ENCODE measurements around the gene CDON. TPM values are rescaled to one million over a fixed set of nuclear protein-coding genes. Genes with fewer than 3 reads are reported as not detected.

The CDON gene
- total and polyA plus RNA-seq, 2 donors (not counting 3 experiments of a cell fraction or from before 2014, with no cell fraction given), result 1.6 to 3.8 TPM

DNA sequence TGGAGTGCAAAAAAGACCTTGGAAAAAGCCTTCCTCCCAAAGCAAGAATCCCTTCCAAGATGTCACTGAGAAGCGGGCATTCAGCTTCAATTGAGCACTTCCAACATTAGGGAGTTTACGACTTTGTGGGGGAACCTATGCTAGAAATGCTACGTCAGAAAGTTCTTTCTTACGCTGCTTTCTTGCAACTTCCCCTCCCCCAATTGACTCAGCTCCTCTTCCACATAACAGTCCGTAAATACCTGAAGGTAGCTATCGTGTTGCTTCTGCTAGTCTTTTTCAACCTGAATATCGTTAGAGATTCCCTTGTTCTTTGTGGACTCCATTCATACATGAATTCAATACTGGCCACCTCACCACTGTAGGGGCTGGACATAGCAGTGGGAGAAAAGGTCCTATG, 69.8 kb downstream of the CDON start:
- no peak overlapping the region for H3K4me3 ChIP-seq (replicated peaks in 1 of 3; ENCODE audit: insufficient read depth in 1 of 3, low read depth in 1 of 3, low read length in 3 of 3)
- no peaks in the 10 kb centered on the region for H3K4me1 ChIP-seq (ENCODE audit: control insufficient read depth, extremely low read depth, insufficient read depth, low read length)
- no peaks in the 10 kb centered on the region for H3K9me3 ChIP-seq (replicated peaks; ENCODE audit: control insufficient read depth, insufficient read depth, low read length)
- dilution Hi-C loops (cut with MboI; ENCODE audit: extremely low pct_ligation_motif_present, low sequenced_read_pairs) (no loop called here), intact Hi-C loops (cut with micrococcal nuclease) (no loop called here)
- POLR2A ChIA-PET, result no interaction called here
- H3K27me3 ChIP-seq (ENCODE audit: control insufficient read depth in 2 of 2, insufficient read depth in 2 of 2, low read length in 2 of 2), result no peaks in the 10 kb centered on the region
- TF ChIP-seq POLR2A (IDR thresholded peaks at IDR 0.05; ENCODE audit: low read depth, low read length), result no peak
- no peak for TF ChIP-seq MYC (IDR thresholded peaks at IDR 0.05; ENCODE audit: low read depth, low read length)
- TF ChIP-seq, protein P1, sequence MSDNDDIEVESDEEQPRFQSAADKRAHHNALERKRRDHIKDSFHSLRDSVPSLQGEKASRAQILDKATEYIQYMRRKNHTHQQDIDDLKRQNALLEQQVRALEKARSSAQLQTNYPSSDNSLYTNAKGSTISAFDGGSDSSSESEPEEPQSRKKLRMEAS (IDR thresholded peaks at IDR 0.05; ENCODE audit: insufficient read depth, insufficient read length), result no peak
- no peak for TF ChIP-seq EZH2 (IDR thresholded peaks at IDR 0.05; ENCODE audit: borderline replicate concordance, low read depth, low read length, severe bottlenecking)
- TF ChIP-seq FOS (IDR thresholded peaks at IDR 0.05; ENCODE audit: borderline replicate concordance, insufficient read depth, low read length), result no peak
- TF ChIP-seq JUN (IDR thresholded peaks at IDR 0.05; ENCODE audit: borderline replicate concordance, insufficient read depth, insufficient read length, low read depth), result no peak
- TF ChIP-seq, protein P2, sequence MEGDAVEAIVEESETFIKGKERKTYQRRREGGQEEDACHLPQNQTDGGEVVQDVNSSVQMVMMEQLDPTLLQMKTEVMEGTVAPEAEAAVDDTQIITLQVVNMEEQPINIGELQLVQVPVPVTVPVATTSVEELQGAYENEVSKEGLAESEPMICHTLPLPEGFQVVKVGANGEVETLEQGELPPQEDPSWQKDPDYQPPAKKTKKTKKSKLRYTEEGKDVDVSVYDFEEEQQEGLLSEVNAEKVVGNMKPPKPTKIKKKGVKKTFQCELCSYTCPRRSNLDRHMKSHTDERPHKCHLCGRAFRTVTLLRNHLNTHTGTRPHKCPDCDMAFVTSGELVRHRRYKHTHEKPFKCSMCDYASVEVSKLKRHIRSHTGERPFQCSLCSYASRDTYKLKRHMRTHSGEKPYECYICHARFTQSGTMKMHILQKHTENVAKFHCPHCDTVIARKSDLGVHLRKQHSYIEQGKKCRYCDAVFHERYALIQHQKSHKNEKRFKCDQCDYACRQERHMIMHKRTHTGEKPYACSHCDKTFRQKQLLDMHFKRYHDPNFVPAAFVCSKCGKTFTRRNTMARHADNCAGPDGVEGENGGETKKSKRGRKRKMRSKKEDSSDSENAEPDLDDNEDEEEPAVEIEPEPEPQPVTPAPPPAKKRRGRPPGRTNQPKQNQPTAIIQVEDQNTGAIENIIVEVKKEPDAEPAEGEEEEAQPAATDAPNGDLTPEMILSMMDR (IDR thresholded peaks at IDR 0.05; ENCODE audit: extremely low read depth in 1 of 2, insufficient read depth in 1 of 2, low read depth in 1 of 2, low read length in 2 of 2), result no peak
- DNase-seq (ENCODE audit: low read depth, low spot score) (no peak), FAIRE-seq (no peak)
- no TSS peak for BruUV-seq (replicated peaks)
- no peak overlapping the region for H3K4me2 ChIP-seq (ENCODE audit: insufficient read depth, low read length)
- no peaks in the 10 kb centered on the region for H3K36me3 ChIP-seq (ENCODE audit: control insufficient read depth in 2 of 2, extremely low read depth in 1 of 2, insufficient read depth in 2 of 2, low read length in 2 of 2)
- no peak overlapping the region for H3K9ac ChIP-seq (replicated peaks; ENCODE audit: extremely low read depth, insufficient read depth, low read length)
- H2AFZ ChIP-seq (ENCODE audit: low read depth, low read length), result no peak overlapping the region
- no peak overlapping the region for H3K27ac ChIP-seq (ENCODE audit: insufficient read depth, low read depth, low read length)
- CTCF ChIA-PET, result no interaction called here
- H4K20me1 ChIP-seq (replicated peaks; ENCODE audit: control insufficient read depth, extremely low read depth, insufficient read depth, low read length), result no peaks in the 10 kb centered on the region
- H3K79me2 ChIP-seq (ENCODE audit: control insufficient read depth, insufficient read depth, low read length), result no peaks in the 10 kb centered on the region
- H3K9me1 ChIP-seq (replicated peaks; ENCODE audit: control insufficient read depth, extremely low read depth, insufficient read depth, low read length), result no peaks in the 10 kb centered on the region
